ENCODE measurements around the gene MED13L.

MED13L gene

DNA sequence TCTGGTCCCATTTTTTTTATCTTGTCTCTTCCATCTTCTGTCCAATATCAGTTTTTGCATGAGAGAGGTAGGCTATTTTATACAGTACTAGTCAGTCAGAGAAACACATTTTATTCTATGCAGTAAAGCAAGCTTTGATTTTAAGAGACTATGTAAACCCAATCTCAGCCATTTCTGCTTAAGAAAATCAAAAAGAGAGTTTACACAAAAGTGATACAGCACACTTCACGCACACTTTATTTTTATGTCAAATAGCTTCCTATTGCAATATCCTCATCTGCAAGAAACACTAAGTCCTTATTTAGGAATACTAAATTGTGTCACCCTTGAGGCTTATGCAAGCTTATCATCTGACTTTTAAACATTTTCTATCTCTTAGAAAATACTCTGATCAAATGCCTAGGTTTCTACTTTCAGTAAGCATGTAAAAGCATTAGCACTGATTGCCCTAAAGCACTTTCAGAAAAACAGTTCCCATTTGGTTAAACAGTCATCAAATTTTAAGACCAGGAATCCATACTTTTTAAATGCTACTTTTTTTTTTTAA is 78.3 kb downstream of the MED13L start:
- H3K36me3 ChIP-seq = no peaks in the 10 kb centered on the region
- no peak for DNase-seq
- no peaks in the 10 kb centered on the region for H3K27me3 ChIP-seq
- TF ChIP-seq, protein P1, sequence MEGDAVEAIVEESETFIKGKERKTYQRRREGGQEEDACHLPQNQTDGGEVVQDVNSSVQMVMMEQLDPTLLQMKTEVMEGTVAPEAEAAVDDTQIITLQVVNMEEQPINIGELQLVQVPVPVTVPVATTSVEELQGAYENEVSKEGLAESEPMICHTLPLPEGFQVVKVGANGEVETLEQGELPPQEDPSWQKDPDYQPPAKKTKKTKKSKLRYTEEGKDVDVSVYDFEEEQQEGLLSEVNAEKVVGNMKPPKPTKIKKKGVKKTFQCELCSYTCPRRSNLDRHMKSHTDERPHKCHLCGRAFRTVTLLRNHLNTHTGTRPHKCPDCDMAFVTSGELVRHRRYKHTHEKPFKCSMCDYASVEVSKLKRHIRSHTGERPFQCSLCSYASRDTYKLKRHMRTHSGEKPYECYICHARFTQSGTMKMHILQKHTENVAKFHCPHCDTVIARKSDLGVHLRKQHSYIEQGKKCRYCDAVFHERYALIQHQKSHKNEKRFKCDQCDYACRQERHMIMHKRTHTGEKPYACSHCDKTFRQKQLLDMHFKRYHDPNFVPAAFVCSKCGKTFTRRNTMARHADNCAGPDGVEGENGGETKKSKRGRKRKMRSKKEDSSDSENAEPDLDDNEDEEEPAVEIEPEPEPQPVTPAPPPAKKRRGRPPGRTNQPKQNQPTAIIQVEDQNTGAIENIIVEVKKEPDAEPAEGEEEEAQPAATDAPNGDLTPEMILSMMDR (IDR thresholded peaks at IDR 0.05) = no peak
- intact Hi-C loops (cut with DNase I; ENCODE audit: low total_unique reads) = no loop called here
- no peak overlapping the region for H3K27ac ChIP-seq
- H3K4me3 ChIP-seq = no peak overlapping the region
- H3K9me3 ChIP-seq = no peaks in the 10 kb centered on the region
- H3K4me1 ChIP-seq = peaks cover 0 to 98% (median 48%) of the 10 kb centered on the region in 4 donors

DNA sequence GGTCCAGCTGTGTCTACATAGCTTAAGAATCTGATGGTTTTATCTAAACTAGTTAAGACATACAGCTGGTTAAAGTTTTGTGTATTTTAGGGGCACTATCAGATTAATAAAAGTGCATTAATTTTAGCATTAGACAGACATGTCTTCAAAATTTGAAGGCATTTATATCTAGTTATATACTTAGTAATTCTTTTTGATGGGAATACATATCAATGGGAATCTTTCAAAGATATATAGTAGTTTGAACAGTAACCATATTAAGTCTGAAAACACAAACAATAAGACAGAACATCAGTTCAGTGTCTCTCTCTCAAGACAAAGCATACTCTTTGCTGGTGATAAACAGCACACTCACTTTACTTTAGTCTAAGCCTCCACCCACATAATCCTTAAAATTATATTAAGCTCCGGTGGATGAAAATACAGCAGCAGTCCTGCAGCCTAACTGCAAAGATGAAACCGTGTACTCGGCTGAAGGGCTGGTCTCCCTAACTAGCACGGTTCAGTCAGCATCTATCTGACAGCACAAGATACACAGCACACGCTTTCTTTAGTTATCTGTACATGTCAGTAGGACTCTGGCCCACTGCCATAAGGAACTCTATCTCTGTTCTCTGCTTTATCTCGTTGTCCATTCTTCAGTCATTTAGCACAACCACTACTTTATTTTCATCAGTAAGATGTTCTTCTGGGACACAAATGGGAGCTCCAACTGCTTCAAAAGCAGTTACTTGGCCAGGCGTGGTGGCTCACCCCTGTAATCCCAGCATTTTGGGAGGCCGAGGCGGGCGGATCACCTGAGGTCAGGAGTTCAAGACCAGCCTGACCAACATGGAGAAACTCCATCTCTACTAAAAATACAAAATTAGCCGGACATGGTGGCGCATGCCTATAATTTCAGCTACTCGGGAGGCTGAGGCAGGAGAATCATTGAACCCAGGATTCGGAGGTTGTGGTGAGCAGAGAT is 80.5 kb downstream of the MED13L start:
- TF ChIP-seq, protein P1 (IDR thresholded peaks at IDR 0.05) = no peak
- no peaks in the 10 kb centered on the region for H3K36me3 ChIP-seq
- peaks cover 0 to 97% (median 47%) of the 10 kb centered on the region in 4 donors for H3K4me1 ChIP-seq
- H3K4me3 ChIP-seq = no peak overlapping the region
- no peak for DNase-seq
- H3K9me3 ChIP-seq = no peaks in the 10 kb centered on the region
- intact Hi-C loops (cut with DNase I; ENCODE audit: low total_unique reads) = no loop called here
- no peaks in the 10 kb centered on the region for H3K27me3 ChIP-seq
- no peak overlapping the region for H3K27ac ChIP-seq

DNA sequence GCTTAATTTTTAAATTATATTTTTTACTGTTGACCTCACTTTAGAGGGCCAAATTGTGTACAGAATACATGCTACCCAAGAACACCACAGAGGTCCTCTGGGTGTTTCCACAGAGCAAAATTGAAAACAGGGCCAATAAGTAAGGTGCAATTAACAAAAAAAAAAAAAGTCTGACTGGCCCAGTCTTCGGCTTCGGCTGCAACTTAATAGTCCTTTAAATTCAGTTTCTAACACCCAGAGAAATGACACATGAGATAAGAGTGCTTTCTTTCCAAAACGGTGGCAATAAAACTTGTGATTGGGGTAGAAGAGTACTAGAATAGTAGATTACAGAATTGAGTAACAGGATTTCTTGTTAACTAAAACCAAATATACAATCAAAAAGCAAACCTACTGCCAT is 81.3 kb downstream of the MED13L start:
- DNase-seq = no peak
- H3K9me3 ChIP-seq = no peaks in the 10 kb centered on the region
- TF ChIP-seq, protein P1 (IDR thresholded peaks at IDR 0.05) = no peak
- no peak overlapping the region for H3K4me3 ChIP-seq
- no peaks in the 10 kb centered on the region for H3K27me3 ChIP-seq
- H3K27ac ChIP-seq = no peak overlapping the region
- intact Hi-C loops (cut with DNase I; ENCODE audit: low total_unique reads) = no loop called here
- no peaks in the 10 kb centered on the region for H3K36me3 ChIP-seq
- peaks cover 0 to 97% (median 42%) of the 10 kb centered on the region in 4 donors for H3K4me1 ChIP-seq

DNA sequence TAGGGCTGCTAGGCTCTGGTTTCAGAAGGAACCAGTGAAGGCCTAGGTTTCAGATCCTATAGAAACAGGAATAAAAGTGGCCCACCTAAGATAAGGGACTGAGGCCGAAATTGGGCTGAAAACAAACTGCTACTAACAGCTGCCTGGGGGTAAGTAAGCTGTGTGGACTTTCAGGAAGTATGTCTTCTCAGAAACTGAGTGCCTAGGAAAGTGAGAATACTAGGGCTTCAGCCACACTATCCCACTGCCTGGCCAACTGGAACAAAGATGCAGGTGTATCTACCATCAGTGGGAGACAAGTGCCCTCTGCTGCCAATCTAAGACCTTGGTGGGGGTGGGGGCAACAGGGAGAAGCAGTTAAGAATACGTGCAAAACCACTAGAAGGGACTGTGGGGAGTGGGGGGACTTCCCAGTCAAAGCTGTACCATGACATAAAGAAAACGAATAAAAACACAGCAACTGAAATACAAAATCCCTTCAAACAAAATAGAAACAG is 82.5 kb downstream of the MED13L start:
- no peak overlapping the region for H3K4me3 ChIP-seq
- TF ChIP-seq, protein P1 (IDR thresholded peaks at IDR 0.05) = no peak
- DNase-seq = no peak
- no peak overlapping the region for H3K27ac ChIP-seq
- peaks cover 0 to 97% (median 38%) of the 10 kb centered on the region in 4 donors for H3K4me1 ChIP-seq
- no peaks in the 10 kb centered on the region for H3K9me3 ChIP-seq
- intact Hi-C loops (cut with DNase I; ENCODE audit: low total_unique reads) = no loop called here
- no peaks in the 10 kb centered on the region for H3K36me3 ChIP-seq
- no peaks in the 10 kb centered on the region for H3K27me3 ChIP-seq

DNA sequence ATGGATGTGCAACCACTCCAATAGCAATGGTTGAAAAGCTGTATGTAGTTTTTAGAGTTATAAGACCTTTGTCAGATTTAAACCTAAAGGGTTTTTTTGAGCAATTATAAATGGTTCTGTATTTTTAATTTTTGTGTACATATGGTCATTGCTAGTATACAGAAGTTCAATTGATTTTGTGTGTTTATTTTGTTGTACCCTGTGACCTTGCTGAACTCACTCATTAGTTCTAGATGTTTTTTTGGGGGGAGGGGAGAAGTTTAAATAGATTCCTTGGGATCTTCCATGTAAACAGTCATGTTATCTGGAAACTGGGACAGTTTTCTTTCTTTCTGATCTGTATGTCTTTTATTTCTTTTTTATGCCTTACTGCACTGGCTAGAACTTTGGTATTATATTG is 87.8 kb downstream of the MED13L start:
- intact Hi-C loops (cut with DNase I; ENCODE audit: low total_unique reads) = no loop called here
- DNase-seq = no peak
- Histone ChIP-seq H3K36me3 (no peaks in the 10 kb centered on the region), H3K4me3 (no peak overlapping the region), H3K9me3 (no peaks in the 10 kb centered on the region), H3K27ac (no peak overlapping the region), H3K4me1 (peaks cover 3 to 91% (median 24%) of the 10 kb centered on the region in 4 donors), H3K27me3 (no peaks in the 10 kb centered on the region)
- TF ChIP-seq, protein P1 (IDR thresholded peaks at IDR 0.05) = no peak

Data from tibial artery (tissue), 4 donors.